HEK293T (cell line): ENCODE results near the gene TNFRSF8.

Source experiments
- CTCF ChIA-PET: fragments of 350-600 bp; formaldehyde crosslinking; extraction: SDS; loops from one replicate; lab custom pipeline; 2021; ENCODE audit warnings: antibody characterized with exemption, inconsistent platforms; lab: Yijun Ruan, JAX
- POLR2A ChIA-PET: fragments of 350-600 bp; formaldehyde crosslinking; extraction: SDS; loops from one replicate; lab custom pipeline; 2020; ENCODE audit warnings: antibody characterized with exemption, inconsistent platforms; lab: Yijun Ruan, JAX
- DNase-seq: peaks from one replicate; pipeline ENCODE4 v3.0.0; 2012; ENCODE audit warnings: mixed read lengths; ENCODE audit errors: extremely low spot score
- ARNT ChIP-seq: fragments of 450-650 bp; IDR thresholded peaks from 2 replicates; pipeline ENCODE4 v1.6.1; 2017; ENCODE audit warnings: mild to moderate bottlenecking
- BHLHE40 ChIP-seq: fragments of 450-650 bp; IDR thresholded peaks from 2 replicates; pipeline ENCODE4 v1.6.1; 2016; ENCODE audit warnings: mild to moderate bottlenecking, moderate library complexity, borderline replicate concordance
- CTBP1 ChIP-seq: fragments of 450-650 bp; IDR thresholded peaks from 2 replicates; pipeline ENCODE4 v1.6.1; 2016; ENCODE audit warnings: borderline replicate concordance
- ELF4 ChIP-seq: fragments of 450-650 bp; IDR thresholded peaks from 2 replicates; pipeline ENCODE4 v1.6.1; 2017; ENCODE audit warnings: antibody characterized with exemption
- FOXA1 ChIP-seq: fragments of 450-650 bp; IDR thresholded peaks from 2 replicates; pipeline ENCODE4 v1.6.1; 2016; ENCODE audit warnings: mild to moderate bottlenecking
- FOXK2 ChIP-seq: fragments of 450-650 bp; IDR thresholded peaks from 2 replicates; pipeline ENCODE4 v1.6.1; 2016; ENCODE audit warnings: mild to moderate bottlenecking
- FOXM1 ChIP-seq: fragments of 450-650 bp; IDR thresholded peaks from 2 replicates; pipeline ENCODE4 v1.6.1; 2017; ENCODE audit warnings: mild to moderate bottlenecking, borderline replicate concordance
- HDGF ChIP-seq: fragments of 450-650 bp; IDR thresholded peaks from 2 replicates; pipeline ENCODE4 v1.6.1; 2017; ENCODE audit warnings: antibody characterized with exemption, borderline replicate concordance
- L3MBTL2 ChIP-seq: fragments of 450-650 bp; conservative IDR thresholded peaks from 2 replicates; pipeline ENCODE4 v1.6.1; 2016; ENCODE audit warnings: mild to moderate bottlenecking
- LEF1 ChIP-seq: fragments of 450-650 bp; IDR thresholded peaks from 2 replicates; pipeline ENCODE4 v1.6.1; 2017; ENCODE audit warnings: mild to moderate bottlenecking, borderline replicate concordance
- NFRKB ChIP-seq: fragments of 450-650 bp; IDR thresholded peaks from 2 replicates; pipeline ENCODE4 v1.6.1; 2016; ENCODE audit warnings: mild to moderate bottlenecking, moderate library complexity
- PKNOX1 ChIP-seq: fragments of 450-650 bp; IDR thresholded peaks from 2 replicates; pipeline ENCODE4 v1.6.1; 2016
- SP1 ChIP-seq: fragments of 450-650 bp; IDR thresholded peaks from 2 replicates; pipeline ENCODE4 v1.6.1; 2017
- SUZ12 ChIP-seq: fragments of 450-650 bp; IDR thresholded peaks from 2 replicates; pipeline ENCODE4 v1.6.1; 2016; ENCODE audit warnings: mild to moderate bottlenecking
- TARDBP ChIP-seq: fragments of 450-650 bp; IDR thresholded peaks from 2 replicates; pipeline ENCODE4 v1.6.1; 2016
- ZNF384 ChIP-seq: fragments of 450-650 bp; IDR thresholded peaks from 2 replicates; pipeline ENCODE4 v1.6.1; 2016

TNFRSF8 gene

GRCh38 chr1:12178511-12178910 is 115.4 kb downstream of the TNFRSF8 start:
- no peak for DNase-seq
- ChIA-PET POLR2A (no interaction called here), CTCF (interaction anchor here (1.8 kb wide), 1 partner anchor 54 kb away, joined by 6 read pairs; no protein-coding TSS in a partner anchor)
- TF ChIP-seq SUZ12 = no peak
- no peak for TF ChIP-seq ARNT

GRCh38 chr1:12179111-12179519 is 116.0 kb downstream of the TNFRSF8 start:
- DNase-seq = no peak
- TF ChIP-seq HDGF = no peak
- TF ChIP-seq FOXM1 = no peak
- no peak for TF ChIP-seq ELF4
- no peak for TF ChIP-seq FOXK2
- TF ChIP-seq SUZ12 = no peak
- TF ChIP-seq ARNT = no peak
- TF ChIP-seq CTBP1 = no peak
- TF ChIP-seq TARDBP = no peak
- TF ChIP-seq LEF1 = no peak
- TF ChIP-seq ZNF384 = no peak
- TF ChIP-seq L3MBTL2 = no peak
- no peak for TF ChIP-seq FOXA1
- no peak for TF ChIP-seq PKNOX1
- TF ChIP-seq SP1 = no peak
- no peak for TF ChIP-seq NFRKB
- ChIA-PET CTCF (interaction anchor here (1.8 kb wide), 1 partner anchor 54 kb away, joined by 6 read pairs; no protein-coding TSS in a partner anchor), POLR2A (no interaction called here)

- TF ChIP-seq HDGF = no peak
- TF ChIP-seq FOXK2 = no peak
- no peak for TF ChIP-seq CTBP1
- TF ChIP-seq FOXA1 = no peak
- no peak for TF ChIP-seq ARNT
- TF ChIP-seq SP1 = no peak
- TF ChIP-seq SUZ12 = no peak
- TF ChIP-seq TARDBP = no peak
- no peak for TF ChIP-seq FOXM1
- no peak for TF ChIP-seq ZNF384
- TF ChIP-seq PKNOX1 = no peak
- no peak for TF ChIP-seq L3MBTL2
- no peak for TF ChIP-seq NFRKB
- no peak for TF ChIP-seq BHLHE40
- TF ChIP-seq LEF1 = no peak
- TF ChIP-seq ELF4 = no peak
- CTCF ChIA-PET = interaction anchor here (4.6 kb wide), 1 partner anchor 55 kb away, joined by 19 read pairs; no protein-coding TSS in a partner anchor
Measured at GRCh38 chr1:12179676-12180075, 116.6 kb downstream of the TNFRSF8 start.

GRCh38 chr1:12180315-12180714 is 117.2 kb downstream of the TNFRSF8 start:
- ChIA-PET POLR2A (no interaction called here), CTCF (interaction anchor here (4.6 kb wide), 1 partner anchor 55 kb away, joined by 19 read pairs; no protein-coding TSS in a partner anchor)
- TF ChIP-seq NFRKB = no peak
- no peak for TF ChIP-seq ARNT
- TF ChIP-seq TARDBP = no peak
- no peak for TF ChIP-seq SUZ12
- TF ChIP-seq L3MBTL2 = no peak
- DNase-seq = no peak

More at GRCh38 chr1:12179676-12180075, 116.6 kb downstream of the TNFRSF8 start:
- POLR2A ChIA-PET = no interaction called here
- no peak for DNase-seq

GRCh38 chr1:12180903-12181302 is 117.8 kb downstream of the TNFRSF8 start:
- CTCF ChIA-PET = interaction anchor here (4.6 kb wide), 1 partner anchor 56 kb away, joined by 19 read pairs; no protein-coding TSS in a partner anchor
- DNase-seq = no peak
- POLR2A ChIA-PET = no interaction called here
- no peak for TF ChIP-seq FOXK2
- no peak for TF ChIP-seq L3MBTL2
- TF ChIP-seq SUZ12 = no peak
- no peak for TF ChIP-seq PKNOX1
- no peak for TF ChIP-seq LEF1
- no peak for TF ChIP-seq TARDBP
- TF ChIP-seq FOXA1 = no peak
- TF ChIP-seq SP1 = no peak
- no peak for TF ChIP-seq ARNT
- TF ChIP-seq ZNF384 = no peak
- TF ChIP-seq ELF4 = no peak
- no peak for TF ChIP-seq HDGF

GRCh38 chr1:12181568-12181967 is 118.5 kb downstream of the TNFRSF8 start:
- ChIA-PET CTCF (interaction anchor here (4.6 kb wide), 1 partner anchor 56 kb away, joined by 19 read pairs; no protein-coding TSS in a partner anchor), POLR2A (no interaction called here)

More at GRCh38 chr1:12181568-12181967, 118.5 kb downstream of the TNFRSF8 start:
- DNase-seq = no peak
- TF ChIP-seq FOXK2 (no peak), BHLHE40 (no peak), LEF1 (no peak), PKNOX1 (no peak), FOXA1 (no peak), NFRKB (no peak), ZNF384 (no peak), L3MBTL2 (no peak), FOXM1 (no peak), HDGF (no peak)
